OCI-LY3 (cell line): ENCODE results near the gene TCEA2.

Experiments used
- EZH2phosphoT487 ChIP-seq: fragments of 200-600 bp; shearing (Covaris generic); IDR thresholded peaks from 2 replicates; pipeline ENCODE4 v1.6.1; 2018; ENCODE audit warnings: antibody characterized with exemption, mixed run types, low read depth
- TF ChIP-seq, protein P1 (sequence below): fragments of 200-600, 300-600 bp; sonication (generic); IDR thresholded peaks from 2 replicates; pipeline ENCODE4 v1.5.1; 2014; ENCODE audit warnings: antibody characterized with exemption, low read length, low read depth

DNA sequence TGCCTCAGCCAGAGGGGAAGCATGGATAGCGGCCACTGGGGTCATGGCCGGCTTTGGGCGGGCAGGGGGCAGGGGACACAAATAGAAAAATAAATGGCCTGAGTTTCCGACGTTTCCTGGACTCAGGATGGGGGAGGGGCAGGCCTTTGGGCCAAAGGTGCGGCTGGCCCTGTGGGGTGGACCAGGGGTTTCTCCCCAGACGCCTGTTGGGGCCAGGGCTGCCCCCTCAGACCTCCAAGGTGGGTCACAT is 6.4 kb upstream of the TCEA2 start:
- TF ChIP-seq, protein P1, sequence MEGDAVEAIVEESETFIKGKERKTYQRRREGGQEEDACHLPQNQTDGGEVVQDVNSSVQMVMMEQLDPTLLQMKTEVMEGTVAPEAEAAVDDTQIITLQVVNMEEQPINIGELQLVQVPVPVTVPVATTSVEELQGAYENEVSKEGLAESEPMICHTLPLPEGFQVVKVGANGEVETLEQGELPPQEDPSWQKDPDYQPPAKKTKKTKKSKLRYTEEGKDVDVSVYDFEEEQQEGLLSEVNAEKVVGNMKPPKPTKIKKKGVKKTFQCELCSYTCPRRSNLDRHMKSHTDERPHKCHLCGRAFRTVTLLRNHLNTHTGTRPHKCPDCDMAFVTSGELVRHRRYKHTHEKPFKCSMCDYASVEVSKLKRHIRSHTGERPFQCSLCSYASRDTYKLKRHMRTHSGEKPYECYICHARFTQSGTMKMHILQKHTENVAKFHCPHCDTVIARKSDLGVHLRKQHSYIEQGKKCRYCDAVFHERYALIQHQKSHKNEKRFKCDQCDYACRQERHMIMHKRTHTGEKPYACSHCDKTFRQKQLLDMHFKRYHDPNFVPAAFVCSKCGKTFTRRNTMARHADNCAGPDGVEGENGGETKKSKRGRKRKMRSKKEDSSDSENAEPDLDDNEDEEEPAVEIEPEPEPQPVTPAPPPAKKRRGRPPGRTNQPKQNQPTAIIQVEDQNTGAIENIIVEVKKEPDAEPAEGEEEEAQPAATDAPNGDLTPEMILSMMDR = no peak
- no peak for TF ChIP-seq EZH2phosphoT487
